H4 (cell line): Measurements from ENCODE around the gene SYNPO2. TPM values are rescaled to one million over a fixed set of nuclear protein-coding genes. Genes with fewer than 3 reads are reported as not detected.
A peak's percentile ranks its signal among the peaks of the same experiment; 100 is the strongest.
"Not testable (repeated sequence)": the region's sequence is repeated elsewhere in the genome, so short reads cannot be mapped to it uniquely, and the experiment has no call there.

Experiments
- DNase-seq: peaks from one replicate; pipeline ENCODE4 v3.0.0-alpha.2; 2015; ENCODE audit warnings: low spot score
- total RNA-seq: library from RNA; depleted of rRNA; stranded (reverse); fragments of >200 nt; shearing (Covaris generic); gene quantifications from 2 replicates; pipeline ENCODE4 v1.2.3, GENCODE V29; 2014

The SYNPO2 gene
- total RNA-seq, 1 experiment from 2014 or later = 0.95 TPM

DNA sequence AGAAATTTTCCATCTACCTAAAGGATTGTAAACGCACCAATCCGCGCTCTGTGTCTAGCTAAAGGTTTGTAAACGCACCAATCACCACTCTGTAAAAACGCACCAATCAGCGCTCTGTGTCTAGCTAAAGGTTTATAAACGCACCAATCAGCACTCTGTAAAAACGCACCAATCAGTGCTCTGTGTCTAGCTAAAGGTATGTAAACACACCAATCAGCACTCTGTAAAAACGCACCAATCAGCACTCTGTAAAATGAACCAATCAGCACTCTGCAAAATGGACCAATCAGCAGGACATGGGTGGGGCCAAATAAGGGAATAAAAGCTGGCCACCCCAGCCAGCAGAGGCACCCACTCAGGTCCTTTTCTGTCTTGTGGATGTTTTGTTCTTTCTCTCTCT lies 10.1 kb upstream of the SYNPO2 start:
- not testable (repeated sequence) for DNase-seq

GRCh38 chr4:118879409-118879808 lies 9.2 kb upstream of the SYNPO2 start:
- no peak for DNase-seq

- DNase-seq = no peak
Observed at GRCh38 chr4:118881512-118882146, 7.0 kb upstream of the SYNPO2 start.

GRCh38 chr4:118883861-118884260 lies 4.8 kb upstream of the SYNPO2 start:
- DNase-seq = no peak

GRCh38 chr4:118884716-118885115 lies 3.9 kb upstream of the SYNPO2 start:
- no peak for DNase-seq

- DNase-seq = no peak
Observed at GRCh38 chr4:118889312-118889691, 648 bp downstream of the SYNPO2 start.

GRCh38 chr4:118894034-118894433 lies 5.4 kb downstream of the SYNPO2 start:
- no peak for DNase-seq

DNA sequence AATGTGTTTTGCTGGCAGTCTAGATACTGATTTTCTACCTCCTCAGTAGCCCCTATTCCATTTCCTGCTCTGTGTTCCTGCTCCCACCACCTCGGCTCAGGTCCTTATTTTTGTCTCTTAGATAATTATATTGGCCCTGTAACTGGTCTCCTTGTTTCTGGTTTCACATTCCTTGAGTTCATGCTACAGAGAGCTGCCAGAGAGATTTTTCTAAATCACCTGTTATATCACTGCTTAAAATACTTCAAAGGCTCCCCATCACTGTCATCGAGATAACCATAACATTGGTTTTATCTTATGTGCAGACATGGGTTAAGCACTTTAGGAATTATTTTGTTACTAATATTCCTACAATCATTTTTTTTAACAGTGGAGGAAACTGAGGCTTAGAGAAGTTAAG lies 9.6 kb downstream of the SYNPO2 start:
- DNase-seq = no peak

GRCh38 chr4:118898684-118899138 lies 10.1 kb downstream of the SYNPO2 start:
- DNase-seq = no peak

- DNase-seq = no peak
Observed at GRCh38 chr4:118904418-118904817, 15.8 kb downstream of the SYNPO2 start.

GRCh38 chr4:118904935-118905334 lies 16.3 kb downstream of the SYNPO2 start:
- no peak for DNase-seq

- no peak for DNase-seq
Observed at GRCh38 chr4:118905566-118905965, 16.9 kb downstream of the SYNPO2 start.

DNA sequence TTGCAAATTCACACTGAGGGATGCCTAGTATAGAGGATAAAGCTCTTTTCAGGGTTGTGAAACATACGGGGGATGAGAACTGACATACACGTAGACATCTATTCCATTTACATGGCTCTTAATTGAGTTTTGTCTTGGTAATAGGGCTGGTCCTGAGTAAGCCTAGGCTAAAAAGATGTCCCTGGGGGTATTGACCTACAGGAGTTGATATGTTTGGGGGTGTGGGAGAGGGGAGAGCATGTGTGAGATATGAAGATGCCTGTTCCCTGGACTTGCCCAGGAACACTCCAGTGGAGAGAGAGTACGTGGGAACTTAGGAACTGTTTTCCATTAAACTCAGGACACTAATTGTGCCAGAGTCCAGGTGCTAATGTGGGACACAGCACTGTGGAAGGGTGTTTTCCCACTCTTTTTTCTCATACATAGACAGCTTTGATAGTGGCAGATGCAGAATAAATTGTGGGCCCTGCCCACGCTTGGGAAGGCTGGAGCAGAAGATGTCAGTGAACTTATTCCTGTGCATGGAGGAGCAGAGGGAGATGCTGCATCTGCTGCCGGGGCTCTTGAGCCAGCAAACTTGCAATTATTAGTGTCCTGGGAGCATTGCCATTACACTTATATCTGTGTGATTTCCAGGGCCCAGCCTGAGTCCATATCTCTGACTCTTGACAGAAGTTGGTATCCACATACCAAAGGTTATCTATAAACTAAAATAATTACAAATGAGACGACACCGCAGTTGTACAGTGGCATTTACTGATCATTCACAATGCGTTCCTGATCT lies 20.7 kb downstream of the SYNPO2 start:
- DNase-seq = no peak

- DNase-seq = no peak
Observed at GRCh38 chr4:118910221-118910620, 21.6 kb downstream of the SYNPO2 start.

GRCh38 chr4:118911238-118911703 lies 22.6 kb downstream of the SYNPO2 start:
- DNase-seq = no peak

DNA sequence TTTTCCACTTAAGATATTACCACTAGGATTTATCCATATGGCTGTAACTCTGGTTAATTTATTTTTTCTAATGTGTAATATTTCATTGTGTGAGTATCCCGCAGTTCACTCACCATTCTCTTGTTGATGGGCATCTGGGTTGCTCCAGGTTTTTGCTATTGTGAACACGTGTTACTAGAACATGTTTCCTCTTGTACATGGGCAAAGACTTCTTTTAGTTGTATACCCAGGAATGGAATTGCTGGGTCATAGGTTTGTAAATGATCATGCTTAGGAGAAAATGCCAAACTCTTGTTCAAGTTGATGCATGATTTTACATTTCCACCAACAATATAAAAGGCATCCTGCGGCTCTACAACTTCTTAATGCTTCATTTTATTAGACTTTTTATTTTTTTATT lies 26.8 kb downstream of the SYNPO2 start:
- no peak for DNase-seq

DNA sequence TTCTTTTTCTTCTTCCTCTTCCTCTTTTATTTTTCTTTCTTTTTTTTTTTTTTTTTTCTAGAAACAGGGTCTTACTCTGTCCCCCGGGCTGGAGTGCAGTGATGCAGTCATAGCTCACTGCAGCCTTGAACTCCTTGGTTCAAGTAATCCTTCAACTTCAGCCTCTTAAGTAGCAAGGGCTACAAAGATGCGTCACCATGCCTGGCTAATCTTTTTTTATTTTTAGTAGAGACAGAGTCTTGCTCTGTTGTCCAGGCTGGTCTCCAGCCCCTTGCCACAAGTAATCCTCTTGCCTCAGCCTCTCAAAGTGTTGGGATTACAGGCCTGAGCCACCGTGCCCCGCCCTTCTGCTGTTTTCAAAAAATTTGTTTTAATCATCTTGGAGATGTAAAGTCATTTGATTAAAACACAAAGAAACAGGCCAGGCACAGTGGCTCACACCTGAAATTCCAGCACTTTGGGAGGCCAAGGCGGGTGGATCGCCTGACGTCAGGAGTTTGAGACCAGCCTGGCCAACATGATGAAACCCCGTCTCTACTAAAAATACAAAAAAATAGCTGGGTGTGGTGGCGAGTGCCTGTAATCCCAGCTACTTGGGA lies 28.1 kb downstream of the SYNPO2 start:
- DNase-seq = no peak

- no peak for DNase-seq
Observed at GRCh38 chr4:118917582-118917981, 28.9 kb downstream of the SYNPO2 start.

GRCh38 chr4:118918388-118918787 lies 29.7 kb downstream of the SYNPO2 start:
- peak; percentile 86 for DNase-seq

DNA sequence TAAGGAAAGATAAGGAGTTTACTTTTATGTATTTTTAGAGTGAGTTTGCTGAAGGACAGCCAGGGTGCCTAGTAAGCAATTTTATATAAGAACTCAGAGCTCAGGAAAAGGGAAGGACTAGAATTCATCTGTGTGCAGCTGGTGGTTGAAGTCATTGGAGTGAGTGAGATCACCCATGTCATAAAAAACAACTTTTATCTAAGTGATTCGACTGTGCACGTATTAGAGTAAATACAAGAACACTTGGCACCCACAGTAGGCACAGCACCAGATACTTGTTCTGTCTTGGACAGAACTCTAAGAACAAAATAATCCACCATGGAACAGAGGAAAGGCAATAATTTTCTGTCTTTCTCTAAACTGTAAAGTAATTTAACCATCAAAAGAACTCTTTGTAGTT lies 31.6 kb downstream of the SYNPO2 start:
- DNase-seq = peak; percentile 29

DNA sequence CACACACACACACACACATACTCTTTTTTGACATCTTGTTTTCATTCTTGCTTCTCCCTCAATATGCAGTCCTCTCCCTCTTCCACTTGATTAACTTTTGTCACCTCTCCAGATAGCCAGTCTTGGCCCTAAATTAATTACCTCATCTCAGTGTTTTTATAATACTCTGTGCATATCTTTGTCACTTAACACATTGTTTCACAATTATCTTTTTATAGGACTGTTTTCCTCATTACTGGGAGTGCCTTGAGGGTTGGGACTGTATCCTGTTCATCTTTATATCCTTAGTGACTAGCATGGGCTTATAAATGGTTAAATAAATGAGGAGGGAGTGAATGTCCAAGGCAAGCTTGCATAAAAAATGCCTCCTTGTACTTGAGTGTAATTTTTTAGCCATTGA lies 33.1 kb downstream of the SYNPO2 start:
- DNase-seq = no peak

DNA sequence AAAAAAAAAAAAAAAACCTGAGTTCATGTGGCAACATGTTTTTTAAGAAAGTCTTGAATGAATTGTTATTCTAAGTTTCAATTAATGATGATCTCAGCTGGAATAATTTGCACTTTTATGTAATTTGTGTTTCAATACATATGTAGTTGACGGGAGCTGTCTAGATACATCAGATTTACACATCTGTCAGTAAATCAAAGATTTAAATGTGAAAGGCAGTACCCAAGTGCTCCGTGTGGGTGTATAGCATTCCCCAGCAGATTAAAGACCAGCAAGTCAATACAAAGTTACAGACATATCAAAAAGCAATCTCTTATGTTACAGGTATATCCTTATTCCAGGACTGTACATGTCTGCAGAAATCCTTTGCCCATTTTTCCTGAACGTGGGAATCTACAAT lies 35.2 kb downstream of the SYNPO2 start:
- no peak for DNase-seq

- DNase-seq = no peak
Observed at GRCh38 chr4:118927974-118928373, 39.3 kb downstream of the SYNPO2 start.
